Measurements from ENCODE around the gene TNK2.
"Not testable (repeated sequence)": the region's sequence is repeated elsewhere in the genome, so short reads cannot be mapped to it uniquely, and the experiment has no call there.

DNA sequence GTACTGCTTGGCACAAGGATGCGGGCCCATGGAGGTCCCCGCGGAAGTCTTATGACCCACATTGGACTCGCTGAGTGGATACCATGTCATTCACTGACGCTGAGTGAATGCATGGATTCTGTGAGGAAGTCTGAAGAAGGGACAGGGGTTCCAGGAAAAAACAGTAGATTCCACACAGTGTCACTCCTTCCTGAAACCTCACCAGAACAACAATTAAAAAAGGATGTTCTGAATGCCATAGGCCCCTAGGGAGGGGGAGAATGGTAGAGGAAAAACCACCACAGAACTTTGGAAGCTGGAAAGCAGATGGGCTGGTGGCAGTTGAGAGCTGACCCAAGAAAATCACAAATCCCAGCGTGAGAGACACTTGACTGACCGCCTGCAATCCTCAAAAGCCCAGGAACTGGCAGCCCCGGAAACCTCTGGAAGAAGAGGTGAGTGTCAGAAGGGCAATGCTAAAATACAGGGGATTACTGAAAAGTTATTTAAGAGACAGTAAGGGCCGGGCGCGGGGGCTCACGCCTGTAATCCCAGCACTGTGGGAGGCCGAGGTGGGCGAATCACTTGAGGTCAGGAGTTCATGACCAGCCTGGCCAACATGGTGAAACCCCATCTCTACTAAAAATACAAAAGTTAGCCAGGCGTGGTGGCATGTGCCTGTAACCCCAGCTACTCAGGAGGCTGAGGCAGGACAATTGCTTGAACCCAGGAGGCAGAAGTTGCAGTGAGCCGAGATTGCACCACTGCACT is 6.3 kb downstream of the TNK2 start:
- not testable (repeated sequence) for TF ChIP-seq CTCF, POLR2A (IDR thresholded peaks at IDR 0.05)
